Pons (tissue), 1 donor: ENCODE measurements around the gene GGA2.
"Not testable (repeated sequence)": the region's sequence is repeated elsewhere in the genome, so short reads cannot be mapped to it uniquely, and the experiment has no call there.

Source experiments
- DNase-seq: peaks from one replicate; pipeline ENCODE4 v3.0.0-alpha.2; 2016; ENCODE audit warnings: low spot score

The GGA2 gene

GRCh38 chr16:23466162-23466885 is 44.0 kb downstream of the GGA2 start:
- no peak for DNase-seq

- DNase-seq = no peak
These were observed 45.1 kb downstream of the GGA2 start for GRCh38 chr16:23465179-23465578.

GRCh38 chr16:23464196-23464595 is 46.1 kb downstream of the GGA2 start:
- peak; percentile 93 for DNase-seq

GRCh38 chr16:23462994-23463393 is 47.3 kb downstream of the GGA2 start:
- DNase-seq = peak; percentile 48

- DNase-seq = no peak
These were observed 56.8 kb downstream of the GGA2 start for GRCh38 chr16:23453338-23454052.

- peak; percentile 72 for DNase-seq
These were observed 57.5 kb downstream of the GGA2 start, which contains the start of gene COG7 for GRCh38 chr16:23452572-23453337. Gene COG7 (minus strand): TSS chr16:23453189. CDS start chr16:23452994, 195 bp downstream.

GRCh38 chr16:23452221-23452571 is 58.1 kb downstream of the GGA2 start:
- DNase-seq = no peak

- DNase-seq = no peak
These were observed 61.9 kb downstream of the GGA2 start for GRCh38 chr16:23448392-23448791.

GRCh38 chr16:23437542-23437941 is 72.8 kb downstream of the GGA2 start:
- not testable (repeated sequence) for DNase-seq

GRCh38 chr16:23436951-23437350 is 73.3 kb downstream of the GGA2 start:
- DNase-seq = no peak

- DNase-seq = peak; percentile 21
These were observed 74.8 kb downstream of the GGA2 start for GRCh38 chr16:23435500-23435899.

- DNase-seq = peak; percentile 88
These were observed 75.9 kb downstream of the GGA2 start for GRCh38 chr16:23434380-23434779.

GRCh38 chr16:23433261-23433920 is 76.9 kb downstream of the GGA2 start:
- no peak for DNase-seq

GRCh38 chr16:23432176-23433128 is 77.8 kb downstream of the GGA2 start:
- DNase-seq = no peak

- no peak for DNase-seq
These were observed 81.9 kb downstream of the GGA2 start for GRCh38 chr16:23428351-23428750.

- DNase-seq = no peak
These were observed 85.9 kb downstream of the GGA2 start for GRCh38 chr16:23424292-23424958.

- DNase-seq = peak; percentile 41
These were observed 86.7 kb downstream of the GGA2 start for GRCh38 chr16:23423496-23424049.

- no peak for DNase-seq
These were observed 90.3 kb downstream of the GGA2 start for GRCh38 chr16:23420011-23420410.

- no peak for DNase-seq
These were observed 93.5 kb downstream of the GGA2 start for GRCh38 chr16:23416816-23417215.

- DNase-seq = no peak
These were observed 95.6 kb downstream of the GGA2 start for GRCh38 chr16:23414731-23415130.
